Stimulated activated CD8-positive, alpha-beta memory T cell treated with anti-CD3 and anti-CD28 coated beads, Interleukin-4, amount 100 ng/mL, for 4 hours (primary cell): ENCODE results near the gene CLDN18.

ENCODE experiments used
- DNase-seq, 2 donors: peaks; one replicate each; pipeline ENCODE4 v3.0.0-alpha.2; 2020; ENCODE audit warnings: low read depth in 2 of 2, low spot score in 1 of 2

CLDN18 gene

DNA sequence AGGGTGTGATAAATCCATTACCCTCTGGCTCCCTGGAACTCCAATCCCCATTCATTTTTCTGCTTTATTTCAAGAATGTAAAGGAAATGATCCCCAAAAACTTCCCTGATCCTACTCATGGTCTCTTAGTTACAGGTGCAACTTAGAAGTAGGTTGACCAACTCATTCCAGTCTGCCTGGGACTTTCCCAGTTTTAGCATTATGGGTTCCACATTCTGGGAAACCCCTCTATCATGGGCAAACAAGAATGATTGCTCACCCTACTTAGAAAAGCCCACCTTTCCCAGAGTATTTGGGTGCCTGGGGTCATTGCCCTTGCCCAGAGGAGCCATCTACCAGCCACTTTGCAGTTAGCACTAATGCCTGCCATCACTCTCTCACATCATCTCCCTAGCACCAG lies 15.6 kb downstream of the CLDN18 start:
- no peak for DNase-seq

DNA sequence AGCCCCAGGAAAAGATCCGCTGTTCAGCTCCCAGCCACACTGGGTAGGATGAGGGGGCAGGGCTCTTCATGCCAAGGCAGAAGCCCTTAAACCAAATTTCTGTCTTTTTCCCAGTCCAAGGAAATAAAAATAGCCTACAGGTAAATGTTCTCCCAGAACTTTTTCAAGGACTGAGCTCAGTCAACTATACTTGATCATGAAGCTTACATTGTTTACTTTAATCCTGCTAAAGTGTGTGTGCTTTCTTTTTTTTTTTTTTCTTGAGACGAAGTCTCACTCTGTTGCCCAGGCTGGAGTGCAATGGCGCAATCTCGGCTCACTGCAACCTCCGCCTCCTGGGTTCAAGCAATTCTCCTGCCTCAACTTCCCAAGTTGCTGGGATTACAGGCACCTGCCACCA lies 17.9 kb downstream of the CLDN18 start:
- no peak for DNase-seq

DNA sequence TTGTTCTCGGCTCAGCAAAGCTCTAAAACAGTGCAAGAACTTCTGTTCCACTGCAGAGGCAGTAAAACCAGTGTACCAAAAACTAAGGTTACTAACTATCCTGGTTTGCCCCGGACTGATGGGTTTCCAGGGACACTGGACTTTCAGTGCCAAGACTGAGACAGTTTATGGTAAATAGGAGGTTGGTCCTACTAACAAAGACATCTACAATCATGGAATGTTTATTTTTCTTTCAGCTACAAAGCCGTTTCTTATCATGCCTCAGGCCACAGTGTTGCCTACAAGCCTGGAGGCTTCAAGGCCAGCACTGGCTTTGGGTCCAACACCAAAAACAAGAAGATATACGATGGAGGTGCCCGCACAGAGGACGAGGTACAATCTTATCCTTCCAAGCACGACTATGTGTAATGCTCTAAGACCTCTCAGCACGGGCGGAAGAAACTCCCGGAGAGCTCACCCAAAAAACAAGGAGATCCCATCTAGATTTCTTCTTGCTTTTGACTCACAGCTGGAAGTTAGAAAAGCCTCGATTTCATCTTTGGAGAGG lies 20.8 kb downstream of the CLDN18 start:
- DNase-seq, result no peak

DNA sequence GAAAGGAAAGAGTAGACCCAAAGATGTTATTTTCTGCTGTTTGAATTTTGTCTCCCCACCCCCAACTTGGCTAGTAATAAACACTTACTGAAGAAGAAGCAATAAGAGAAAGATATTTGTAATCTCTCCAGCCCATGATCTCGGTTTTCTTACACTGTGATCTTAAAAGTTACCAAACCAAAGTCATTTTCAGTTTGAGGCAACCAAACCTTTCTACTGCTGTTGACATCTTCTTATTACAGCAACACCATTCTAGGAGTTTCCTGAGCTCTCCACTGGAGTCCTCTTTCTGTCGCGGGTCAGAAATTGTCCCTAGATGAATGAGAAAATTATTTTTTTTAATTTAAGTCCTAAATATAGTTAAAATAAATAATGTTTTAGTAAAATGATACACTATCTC lies 21.6 kb downstream of the CLDN18 start:
- DNase-seq, result no peak

DNA sequence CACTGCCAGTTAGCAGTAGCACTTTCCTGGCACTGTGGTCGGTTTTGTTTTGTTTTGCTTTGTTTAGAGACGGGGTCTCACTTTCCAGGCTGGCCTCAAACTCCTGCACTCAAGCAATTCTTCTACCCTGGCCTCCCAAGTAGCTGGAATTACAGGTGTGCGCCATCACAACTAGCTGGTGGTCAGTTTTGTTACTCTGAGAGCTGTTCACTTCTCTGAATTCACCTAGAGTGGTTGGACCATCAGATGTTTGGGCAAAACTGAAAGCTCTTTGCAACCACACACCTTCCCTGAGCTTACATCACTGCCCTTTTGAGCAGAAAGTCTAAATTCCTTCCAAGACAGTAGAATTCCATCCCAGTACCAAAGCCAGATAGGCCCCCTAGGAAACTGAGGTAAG lies 22.6 kb downstream of the CLDN18 start:
- no peak for DNase-seq

DNA sequence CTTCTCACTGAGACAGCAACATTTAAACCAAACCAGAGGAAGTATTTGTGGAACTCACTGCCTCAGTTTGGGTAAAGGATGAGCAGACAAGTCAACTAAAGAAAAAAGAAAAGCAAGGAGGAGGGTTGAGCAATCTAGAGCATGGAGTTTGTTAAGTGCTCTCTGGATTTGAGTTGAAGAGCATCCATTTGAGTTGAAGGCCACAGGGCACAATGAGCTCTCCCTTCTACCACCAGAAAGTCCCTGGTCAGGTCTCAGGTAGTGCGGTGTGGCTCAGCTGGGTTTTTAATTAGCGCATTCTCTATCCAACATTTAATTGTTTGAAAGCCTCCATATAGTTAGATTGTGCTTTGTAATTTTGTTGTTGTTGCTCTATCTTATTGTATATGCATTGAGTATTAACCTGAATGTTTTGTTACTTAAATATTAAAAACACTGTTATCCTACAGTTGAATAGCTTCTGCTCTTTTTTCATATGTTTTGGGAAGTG lies 23.3 kb downstream of the CLDN18 start:
- DNase-seq, result no peak

DNA sequence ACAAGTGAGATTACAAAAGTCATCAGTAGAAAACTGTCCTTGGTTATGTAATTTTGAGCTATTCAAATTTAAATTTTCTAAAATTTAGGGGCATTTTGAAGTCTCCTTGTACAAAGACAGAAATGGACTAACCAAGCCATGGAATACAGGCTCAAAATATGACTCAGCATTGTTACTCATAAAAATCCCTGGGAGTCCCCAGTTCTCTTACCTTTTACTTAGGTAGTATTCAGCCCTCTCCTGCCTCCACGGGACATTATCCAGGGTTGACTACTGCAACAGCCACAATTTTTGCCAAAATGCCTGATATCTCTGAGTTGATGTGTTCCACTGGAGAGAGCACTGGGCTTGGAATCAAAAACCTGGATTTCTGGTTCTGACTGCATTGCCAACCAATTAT lies 25.0 kb downstream of the CLDN18 start:
- no peak for DNase-seq

DNA sequence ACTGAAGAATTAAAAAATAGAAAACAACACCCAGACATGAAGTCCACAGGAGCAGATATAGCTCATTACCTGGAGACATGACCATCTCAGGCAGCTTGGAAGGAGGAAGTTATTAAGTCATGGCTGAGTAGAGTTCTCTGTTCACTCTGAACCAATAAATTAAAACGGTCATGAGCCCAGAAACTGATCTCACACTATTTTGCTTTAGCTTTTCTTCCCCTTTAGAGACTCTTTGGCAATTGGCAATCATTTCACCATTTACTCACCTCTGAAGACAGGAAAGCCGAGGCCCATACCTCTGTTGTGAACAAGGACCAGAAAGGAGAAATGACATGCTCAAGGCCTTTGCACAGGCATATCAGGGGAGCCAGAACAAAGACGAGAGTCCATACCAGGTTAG lies 26.6 kb downstream of the CLDN18 start:
- no peak for DNase-seq

DNA sequence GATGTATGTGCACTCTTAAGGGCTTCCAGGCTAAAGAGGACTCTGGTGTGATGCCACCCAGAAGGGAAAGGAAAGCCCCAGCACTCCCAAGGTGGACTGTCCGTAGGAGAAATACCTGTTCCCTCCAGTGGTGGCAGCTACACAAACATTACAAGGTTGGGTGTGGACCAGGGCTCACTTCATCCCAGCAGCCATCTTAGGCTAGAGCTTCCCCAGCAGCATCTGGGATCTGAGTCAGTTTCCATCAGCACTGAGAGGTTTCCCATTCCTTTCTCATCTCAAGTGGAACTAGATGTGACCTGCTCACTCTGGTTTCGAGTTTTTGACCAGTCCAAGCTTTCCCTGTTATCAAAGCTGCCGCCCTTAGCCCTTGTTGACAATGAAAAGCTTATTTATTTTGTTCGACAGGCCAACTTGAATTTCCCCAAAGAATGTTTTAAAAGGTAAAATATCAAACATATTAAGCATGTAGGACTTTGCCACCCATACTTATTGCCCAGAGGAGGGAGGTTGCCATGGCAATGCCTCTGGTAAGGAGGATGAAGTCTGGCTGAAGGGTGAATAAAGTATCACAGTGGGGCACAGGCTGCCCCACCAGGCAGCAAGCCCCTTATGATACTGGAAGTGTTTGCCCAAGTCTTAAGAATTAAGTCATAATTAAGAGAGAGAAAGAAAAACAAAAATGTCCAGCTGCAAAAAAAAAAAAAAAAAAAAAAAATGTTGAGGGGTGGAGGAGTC lies 28.9 kb downstream of the CLDN18 start:
- no peak for DNase-seq

DNA sequence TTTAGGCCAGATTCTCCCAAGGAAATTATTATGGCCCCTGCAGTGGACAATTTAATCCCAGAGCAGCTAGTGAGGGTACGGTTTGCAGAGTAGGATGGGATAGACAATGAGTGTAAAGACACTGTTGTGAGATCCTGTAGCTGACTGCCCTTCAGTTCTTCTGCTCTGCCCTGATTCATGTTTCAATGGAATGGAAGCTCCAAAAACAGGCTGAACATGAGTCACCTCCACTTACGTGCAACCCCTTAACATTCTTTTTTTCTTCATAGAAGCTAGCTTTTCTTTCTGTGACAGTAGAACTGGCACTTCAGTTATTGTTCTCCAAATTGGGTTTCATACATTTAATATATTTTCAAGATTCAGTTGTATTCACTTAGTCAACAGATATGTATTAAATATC lies 32.1 kb downstream of the CLDN18 start:
- no peak for DNase-seq

DNA sequence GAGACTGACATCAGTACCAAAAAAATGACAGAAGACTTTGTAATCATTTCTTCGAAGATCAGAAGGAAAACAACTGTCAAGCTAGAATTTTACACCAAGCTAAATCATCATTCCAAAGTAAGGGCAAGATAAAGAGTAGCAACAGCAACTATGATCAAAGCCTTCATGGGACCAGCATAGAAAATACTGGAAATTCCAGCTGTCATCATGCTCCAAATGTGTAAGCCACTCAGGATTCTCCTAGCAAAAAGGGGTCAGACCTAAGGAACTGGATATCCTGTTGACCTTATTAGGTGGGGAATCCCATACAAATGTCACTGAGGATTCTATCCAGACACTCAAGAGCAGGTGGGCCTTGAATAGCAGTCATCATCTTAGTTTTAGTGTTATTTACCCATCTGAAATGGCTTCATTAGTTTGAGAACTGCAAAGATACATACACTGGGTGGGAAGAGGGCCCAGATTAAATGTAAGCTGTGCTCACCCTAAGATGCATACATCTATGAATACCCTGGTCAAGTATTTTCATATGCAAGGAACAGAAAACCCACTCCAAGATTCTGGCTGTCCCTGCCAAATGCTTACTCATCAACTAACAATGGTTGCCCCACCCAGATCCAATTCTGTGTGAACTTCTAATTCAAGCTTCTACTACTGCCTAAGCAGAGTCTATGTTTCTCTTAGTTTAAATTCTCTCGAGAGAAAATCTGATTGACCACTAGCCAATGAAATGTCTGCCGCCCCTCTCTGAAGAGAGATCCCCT lies 33.5 kb downstream of the CLDN18 start:
- DNase-seq, result no peak

DNA sequence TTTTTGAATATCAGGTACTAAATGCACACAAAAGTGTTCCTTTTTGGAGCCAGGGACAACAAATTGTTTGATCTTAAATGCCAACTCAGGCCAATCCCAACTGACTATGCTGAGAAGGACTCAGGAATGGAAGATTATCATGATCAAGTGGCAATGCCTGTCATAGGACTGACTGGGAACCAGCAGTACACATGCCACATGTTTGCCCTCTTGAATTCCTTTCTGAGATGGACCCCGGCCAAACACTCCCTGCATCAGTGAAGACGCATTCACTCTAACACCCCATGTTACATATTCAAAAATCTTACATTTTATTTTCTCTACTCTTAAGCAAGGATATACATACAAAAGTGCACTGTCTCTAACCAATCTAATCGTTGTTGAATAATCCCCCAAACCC lies 36.1 kb downstream of the CLDN18 start:
- DNase-seq, result no peak

DNA sequence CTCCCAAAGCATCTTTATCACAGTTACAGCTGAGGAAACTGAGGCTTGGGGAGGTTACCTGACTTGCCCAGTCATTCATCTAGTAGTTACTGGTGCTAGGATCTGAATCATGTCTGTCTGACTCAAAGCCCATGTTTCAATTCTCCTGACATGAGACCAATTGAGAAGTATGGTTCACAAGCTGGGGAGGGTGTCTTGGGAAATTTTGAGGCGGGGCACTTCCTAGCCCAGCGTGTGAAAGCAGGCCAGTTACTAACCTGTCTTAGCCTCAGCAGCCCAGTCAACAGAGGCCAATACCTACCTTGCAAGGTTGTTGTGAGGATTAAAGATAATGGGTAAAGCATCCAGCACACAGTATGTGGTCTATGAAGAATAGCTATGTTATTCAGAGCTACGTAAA lies 37.0 kb downstream of the CLDN18 start:
- no peak for DNase-seq

DNA sequence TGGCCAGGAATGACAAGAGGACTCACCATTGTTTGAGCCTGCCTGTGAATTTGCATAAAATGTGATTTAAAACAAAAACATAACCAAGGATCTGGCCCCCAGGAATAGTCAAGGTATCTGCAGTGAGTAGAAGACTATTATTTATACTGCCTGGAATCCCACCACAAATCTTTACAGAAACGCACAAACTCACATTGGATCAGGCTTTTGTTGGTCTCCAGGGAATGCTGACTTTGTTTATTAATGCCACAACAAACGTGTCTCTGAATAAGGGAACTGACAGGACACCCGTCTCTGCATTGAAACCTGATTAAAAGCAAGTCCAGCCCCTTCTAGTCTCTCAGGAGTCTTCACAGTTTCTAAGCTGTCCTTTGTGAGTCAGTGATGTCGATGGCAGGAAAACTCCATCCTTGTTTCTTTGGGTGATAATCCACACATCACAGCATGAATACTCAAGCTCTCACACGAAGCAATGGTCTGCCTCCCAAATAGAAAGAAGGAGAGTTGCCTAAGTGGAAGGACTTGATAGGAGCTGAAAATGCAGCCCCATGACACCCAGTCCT lies 37.7 kb downstream of the CLDN18 start:
- DNase-seq, result no peak

DNA sequence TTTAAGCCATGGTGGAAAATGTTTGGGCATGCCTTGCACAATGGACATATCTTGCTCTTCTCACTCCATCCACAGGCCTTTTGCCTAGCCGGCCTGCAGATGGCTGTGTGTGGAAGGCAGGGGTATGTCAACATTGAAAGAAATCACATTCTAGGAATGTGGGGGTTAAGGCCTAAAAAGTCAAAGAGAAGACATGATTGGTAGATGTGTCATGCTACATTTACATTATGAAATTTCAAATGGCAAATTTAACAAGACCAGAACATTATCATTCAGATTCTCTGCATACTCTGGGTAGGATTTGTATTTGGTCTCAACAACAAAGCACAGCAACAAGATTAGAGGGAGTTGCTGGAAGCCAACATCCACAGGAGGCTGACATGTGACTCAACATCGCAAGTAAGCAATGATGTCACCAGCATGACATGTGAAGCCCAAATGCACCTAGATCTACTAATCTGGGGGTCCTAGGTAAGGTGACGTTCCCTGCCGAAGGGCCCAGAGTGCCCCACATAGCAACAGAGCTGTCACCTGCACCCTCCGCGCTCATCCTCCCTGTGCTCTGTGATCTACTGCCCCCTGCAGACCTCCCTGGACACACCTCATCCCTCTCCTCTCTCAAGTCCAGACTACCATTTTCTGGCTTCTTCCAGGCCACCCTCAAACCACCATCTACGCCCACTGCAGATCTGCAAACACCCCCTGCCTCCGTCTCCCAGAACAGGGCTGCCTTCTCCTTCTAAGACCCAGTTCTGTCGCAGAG lies 39.4 kb downstream of the CLDN18 start:
- DNase-seq, result no peak

DNA sequence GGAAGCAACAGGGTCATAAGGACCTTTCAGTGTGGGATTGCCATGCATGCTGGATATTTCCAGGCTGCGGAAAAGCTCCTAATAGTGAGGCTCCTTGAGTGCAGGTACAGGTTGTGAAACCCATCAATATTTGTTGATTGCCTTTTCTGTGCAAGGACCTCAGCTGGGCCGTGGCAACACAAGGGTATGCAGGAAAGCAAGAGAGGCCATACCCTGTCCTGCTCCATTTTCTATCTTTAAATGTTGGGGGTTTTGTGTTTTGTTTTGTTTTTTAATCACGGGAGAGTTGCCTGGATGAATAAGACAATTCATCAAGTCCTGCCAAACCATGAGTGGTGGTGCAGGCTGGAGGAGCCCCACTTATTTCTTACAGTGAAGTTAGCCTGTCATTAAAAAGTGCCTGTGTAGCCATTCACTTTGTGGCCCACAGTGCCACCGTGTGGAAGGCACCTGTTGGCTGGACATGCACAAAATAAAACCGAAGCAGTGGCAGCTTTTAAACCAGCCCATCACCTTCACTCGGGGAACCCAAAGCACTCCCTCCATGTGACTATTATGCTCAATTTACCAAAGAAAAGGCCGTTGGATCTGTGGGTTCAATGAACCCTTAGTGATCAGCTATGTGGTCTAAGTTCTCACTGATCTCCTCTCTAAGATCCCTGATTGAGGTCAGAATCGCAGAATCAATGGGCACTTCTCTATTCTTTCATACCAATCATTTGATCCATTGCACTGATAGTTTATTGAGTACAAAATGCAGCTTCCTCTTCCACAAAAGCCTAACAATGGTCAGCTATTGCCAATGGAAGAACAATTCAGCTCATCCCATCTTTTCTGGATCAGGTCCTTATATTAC lies 42.2 kb downstream of the CLDN18 start:
- DNase-seq, result no peak

DNA sequence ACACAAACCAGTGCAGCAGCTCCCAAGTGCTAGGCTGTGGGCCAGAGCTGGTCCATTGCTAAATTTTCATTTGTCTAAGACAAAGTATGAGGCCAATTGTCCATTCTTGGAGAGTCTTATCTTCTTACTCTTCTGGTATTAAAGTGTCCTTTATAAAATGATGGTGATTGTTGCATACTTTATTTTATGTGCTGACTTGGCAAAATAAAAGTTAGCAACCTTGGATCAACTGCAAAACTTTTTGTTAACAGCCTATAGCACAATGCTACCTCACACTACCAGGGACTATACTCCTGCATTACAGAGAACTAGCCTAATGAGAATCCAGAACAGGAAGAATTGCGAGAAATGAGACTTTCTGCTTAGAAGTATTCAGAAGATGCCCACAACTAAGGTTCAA lies 44.1 kb downstream of the CLDN18 start:
- no peak for DNase-seq

DNA sequence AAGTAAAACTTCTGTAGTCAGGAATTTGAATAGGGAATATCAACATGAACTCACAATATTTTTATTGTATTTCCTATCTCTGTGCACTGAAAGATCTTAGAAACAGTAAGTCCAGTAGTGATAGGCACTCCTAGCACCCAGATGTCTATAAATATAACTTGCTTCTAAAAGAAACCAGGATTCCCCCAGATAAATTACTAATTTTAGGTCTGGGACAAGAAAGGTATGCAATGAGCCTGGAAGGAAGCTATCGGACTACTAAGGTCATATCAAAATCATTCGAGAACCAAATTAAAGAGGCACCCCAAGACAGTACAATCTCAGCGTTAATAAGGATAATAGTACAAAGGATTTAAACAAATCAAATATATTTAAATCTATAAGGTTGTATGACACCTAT lies 47.4 kb downstream of the CLDN18 start:
- DNase-seq, result no peak

DNA sequence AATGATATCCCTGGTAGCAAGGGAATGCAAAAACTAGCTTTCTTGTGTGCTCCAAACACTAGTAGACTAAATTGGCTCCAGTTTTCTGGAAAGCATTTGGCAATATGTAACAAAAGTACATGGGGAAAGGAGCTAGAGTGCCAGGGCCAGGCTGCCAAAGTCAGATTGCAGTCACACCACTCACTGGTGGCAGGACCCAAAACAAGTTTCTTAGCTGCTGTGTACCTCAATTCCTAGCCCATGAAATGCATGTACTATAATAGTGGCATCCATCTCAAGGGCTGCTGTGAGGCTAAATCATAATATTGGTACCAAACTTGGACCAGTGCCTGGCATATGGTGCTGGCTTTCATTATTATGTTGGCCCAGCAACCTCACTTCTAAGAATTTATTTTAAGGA lies 49.3 kb downstream of the CLDN18 start:
- DNase-seq, result no peak

DNA sequence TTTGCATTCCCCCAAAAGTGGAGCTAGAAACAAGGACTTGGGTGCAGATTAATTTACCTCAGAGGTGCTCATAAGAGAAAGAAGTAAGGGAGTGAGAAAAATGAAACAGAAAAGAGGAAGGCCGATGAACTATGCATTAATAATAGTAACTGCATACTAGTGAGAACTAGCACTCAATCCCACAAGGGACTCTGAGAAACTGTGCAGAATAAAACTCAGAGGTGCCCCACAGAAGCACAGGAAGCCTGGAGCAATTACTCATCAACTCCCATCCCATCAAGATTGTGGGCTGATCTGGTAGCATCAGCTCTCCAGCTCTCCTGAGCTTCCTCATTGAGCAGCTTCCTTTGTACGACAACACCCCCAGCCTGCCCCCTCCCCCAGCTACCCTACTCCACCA lies 50.8 kb downstream of the CLDN18 start:
- no peak for DNase-seq
